ENCODE data around the gene EIF3F. TPM values are rescaled to one million over a fixed set of nuclear protein-coding genes. Genes with fewer than 3 reads are reported as not detected.

The EIF3F gene
- total and polyA plus RNA-seq, 2 of the 13 experiments (the other 11 are each of a cell fraction or from before 2014, with no cell fraction given): 109 to 191 TPM

DNA sequence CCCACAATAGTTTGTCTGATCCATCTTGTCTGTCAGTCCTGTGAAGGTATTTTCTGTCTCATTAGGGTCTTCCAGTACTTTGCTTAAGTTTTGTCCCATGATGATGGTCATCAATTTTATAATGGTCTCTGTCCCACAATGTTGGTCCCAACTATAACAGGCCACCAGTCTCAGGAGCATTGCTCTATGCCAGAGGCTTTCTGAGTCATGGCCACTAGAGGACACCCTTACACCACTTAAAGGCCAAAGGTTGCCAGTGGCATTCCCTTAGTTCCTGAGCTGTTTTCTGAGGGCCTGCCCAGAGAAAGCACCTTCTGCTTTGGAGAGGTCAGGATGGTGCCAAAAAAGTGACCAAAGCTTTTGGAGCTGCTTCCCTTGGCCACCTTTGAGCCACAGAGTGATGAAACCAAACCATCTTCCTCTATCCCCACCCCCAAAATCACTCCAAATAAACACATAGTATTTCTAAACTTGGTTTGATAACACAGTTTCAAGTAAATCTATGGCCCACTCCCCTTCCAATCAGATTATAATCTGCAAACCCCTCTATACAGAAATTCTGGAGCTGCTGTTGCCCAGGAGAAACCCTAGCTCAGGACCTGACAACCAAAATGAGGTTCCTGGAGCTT lies 19.3 kb downstream of the EIF3F start (continued):
- peak; percentile 49; the same call in 1 of the 2 replicates for TF ChIP-seq HNF4G (IDR thresholded peaks at IDR 0.05; ENCODE audit: borderline replicate concordance, low read depth, low read length)
- no peak for TF ChIP-seq HNF4G (CRISPR knock-in tag; IDR thresholded peaks at IDR 0.05; ENCODE audit: borderline replicate concordance, low read depth)
- TF ChIP-seq SMC3 (IDR thresholded peaks at IDR 0.05; ENCODE audit: low read length): peak; percentile 82
- no peak for TF ChIP-seq NBN (conservative IDR thresholded peaks at IDR 0.05)
- peak; percentile 49 for TF ChIP-seq FOSL2 (CRISPR knock-in tag; IDR thresholded peaks at IDR 0.05)
- TF ChIP-seq, protein P1, sequence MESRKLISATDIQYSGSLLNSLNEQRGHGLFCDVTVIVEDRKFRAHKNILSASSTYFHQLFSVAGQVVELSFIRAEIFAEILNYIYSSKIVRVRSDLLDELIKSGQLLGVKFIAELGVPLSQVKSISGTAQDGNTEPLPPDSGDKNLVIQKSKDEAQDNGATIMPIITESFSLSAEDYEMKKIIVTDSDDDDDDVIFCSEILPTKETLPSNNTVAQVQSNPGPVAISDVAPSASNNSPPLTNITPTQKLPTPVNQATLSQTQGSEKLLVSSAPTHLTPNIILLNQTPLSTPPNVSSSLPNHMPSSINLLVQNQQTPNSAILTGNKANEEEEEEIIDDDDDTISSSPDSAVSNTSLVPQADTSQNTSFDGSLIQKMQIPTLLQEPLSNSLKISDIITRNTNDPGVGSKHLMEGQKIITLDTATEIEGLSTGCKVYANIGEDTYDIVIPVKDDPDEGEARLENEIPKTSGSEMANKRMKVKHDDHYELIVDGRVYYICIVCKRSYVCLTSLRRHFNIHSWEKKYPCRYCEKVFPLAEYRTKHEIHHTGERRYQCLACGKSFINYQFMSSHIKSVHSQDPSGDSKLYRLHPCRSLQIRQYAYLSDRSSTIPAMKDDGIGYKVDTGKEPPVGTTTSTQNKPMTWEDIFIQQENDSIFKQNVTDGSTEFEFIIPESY (CRISPR knock-in tag; IDR thresholded peaks at IDR 0.05): no peak
- TF ChIP-seq XRCC5 (optimal IDR thresholded peaks at IDR 0.05; ENCODE audit: low read length): peak; percentile 56
- TF ChIP-seq, protein P2, sequence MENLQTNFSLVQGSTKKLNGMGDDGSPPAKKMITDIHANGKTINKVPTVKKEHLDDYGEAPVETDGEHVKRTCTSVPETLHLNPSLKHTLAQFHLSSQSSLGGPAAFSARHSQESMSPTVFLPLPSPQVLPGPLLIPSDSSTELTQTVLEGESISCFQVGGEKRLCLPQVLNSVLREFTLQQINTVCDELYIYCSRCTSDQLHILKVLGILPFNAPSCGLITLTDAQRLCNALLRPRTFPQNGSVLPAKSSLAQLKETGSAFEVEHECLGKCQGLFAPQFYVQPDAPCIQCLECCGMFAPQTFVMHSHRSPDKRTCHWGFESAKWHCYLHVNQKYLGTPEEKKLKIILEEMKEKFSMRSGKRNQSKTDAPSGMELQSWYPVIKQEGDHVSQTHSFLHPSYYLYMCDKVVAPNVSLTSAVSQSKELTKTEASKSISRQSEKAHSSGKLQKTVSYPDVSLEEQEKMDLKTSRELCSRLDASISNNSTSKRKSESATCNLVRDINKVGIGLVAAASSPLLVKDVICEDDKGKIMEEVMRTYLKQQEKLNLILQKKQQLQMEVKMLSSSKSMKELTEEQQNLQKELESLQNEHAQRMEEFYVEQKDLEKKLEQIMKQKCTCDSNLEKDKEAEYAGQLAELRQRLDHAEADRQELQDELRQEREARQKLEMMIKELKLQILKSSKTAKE (CRISPR knock-in tag; IDR thresholded peaks at IDR 0.05; ENCODE audit: borderline replicate concordance): no peak
- no peak for TF ChIP-seq ZNF234 (CRISPR knock-in tag; conservative IDR thresholded peaks at IDR 0.05)
- TF ChIP-seq GLMP (CRISPR knock-in tag; IDR thresholded peaks at IDR 0.05; ENCODE audit: borderline replicate concordance): no peak
- TF ChIP-seq ARNT2 (CRISPR knock-in tag; IDR thresholded peaks at IDR 0.05; ENCODE audit: low read depth): no peak
- peak in 1 of 2 experiments; percentile 40; a peak in 1 of 4 replicates for TF ChIP-seq NR2F1 (CRISPR knock-in tag; IDR thresholded peaks at IDR 0.05)
- TF ChIP-seq STAG1 (CRISPR knock-in tag; IDR thresholded peaks at IDR 0.05): peak; percentile 94

Measured in HepG2 (cell line).